Measurements from ENCODE around the gene CCDC63.

The CCDC63 gene

DNA sequence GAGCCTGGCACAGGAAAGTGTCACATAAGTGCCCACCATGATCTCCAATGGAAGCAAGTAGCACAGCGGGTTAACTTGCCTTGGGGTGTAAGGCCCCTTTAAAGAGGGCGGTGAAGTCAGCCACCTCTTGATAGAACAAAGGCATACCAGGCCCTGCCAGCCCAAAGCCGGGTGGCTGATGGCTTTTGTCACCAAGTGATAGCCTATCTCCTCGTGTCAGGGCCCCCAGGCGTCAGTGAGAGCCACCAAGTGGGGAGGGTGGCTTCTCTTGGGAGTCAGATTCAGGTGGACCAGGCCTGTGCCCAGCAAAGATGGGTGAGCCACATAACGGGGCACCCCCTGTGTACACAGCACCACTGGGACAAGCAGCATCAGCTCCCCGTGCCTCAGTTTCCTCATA is 81.9 kb downstream of the CCDC63 start:
- Histone ChIP-seq H3K27me3 (ENCODE audit: control insufficient read depth, insufficient read depth, low read length) (no peaks in the 10 kb centered on the region), H3K4me1 (ENCODE audit: control insufficient read depth, low read depth, low read length) (no peaks in the 10 kb centered on the region), H3K4me3 (ENCODE audit: low read length) (no peak overlapping the region)

DNA sequence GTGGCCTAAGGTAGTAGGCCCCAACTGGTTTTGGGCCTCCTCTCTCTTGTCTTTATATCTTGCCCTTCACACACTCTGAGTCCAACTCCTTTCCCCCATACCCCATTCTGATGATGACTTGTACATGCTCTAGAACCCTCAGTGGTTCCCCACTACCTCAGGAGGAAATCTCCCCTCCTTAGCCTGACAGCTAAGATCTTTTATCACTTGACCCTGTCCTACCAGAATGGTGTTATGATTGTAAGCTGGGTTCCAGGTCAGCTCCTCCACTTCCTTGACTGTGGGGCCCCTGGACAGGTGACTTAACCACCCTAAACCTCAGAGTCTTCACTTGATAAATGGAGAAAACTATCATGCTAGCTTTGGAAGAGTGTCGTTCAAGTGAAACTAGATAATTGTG is 83.0 kb downstream of the CCDC63 start:
- H3K4me1 ChIP-seq (ENCODE audit: control insufficient read depth, low read depth, low read length), result peaks cover 8% of the 10 kb centered on the region
- no peaks in the 10 kb centered on the region for H3K27me3 ChIP-seq (ENCODE audit: control insufficient read depth, insufficient read depth, low read length)
- H3K9ac ChIP-seq (ENCODE audit: low read length), result no peak overlapping the region
- H3K36me3 ChIP-seq (ENCODE audit: control insufficient read depth, low read depth, low read length), result no peaks in the 10 kb centered on the region
- H3K27ac ChIP-seq (ENCODE audit: low read length), result no peak overlapping the region
- no peaks in the 10 kb centered on the region for H3K9me3 ChIP-seq (ENCODE audit: control insufficient read depth, low read depth, low read length)
- no peak overlapping the region for H3K4me3 ChIP-seq (ENCODE audit: low read length)

More for the DNA sequence above, 81.9 kb downstream of the CCDC63 start:
- Histone ChIP-seq H3K9me3 (ENCODE audit: control insufficient read depth, low read depth, low read length) (no peaks in the 10 kb centered on the region), H3K36me3 (ENCODE audit: control insufficient read depth, low read depth, low read length) (no peaks in the 10 kb centered on the region), H3K9ac (ENCODE audit: low read length) (no peak overlapping the region), H3K27ac (ENCODE audit: low read length) (no peak overlapping the region)

DNA sequence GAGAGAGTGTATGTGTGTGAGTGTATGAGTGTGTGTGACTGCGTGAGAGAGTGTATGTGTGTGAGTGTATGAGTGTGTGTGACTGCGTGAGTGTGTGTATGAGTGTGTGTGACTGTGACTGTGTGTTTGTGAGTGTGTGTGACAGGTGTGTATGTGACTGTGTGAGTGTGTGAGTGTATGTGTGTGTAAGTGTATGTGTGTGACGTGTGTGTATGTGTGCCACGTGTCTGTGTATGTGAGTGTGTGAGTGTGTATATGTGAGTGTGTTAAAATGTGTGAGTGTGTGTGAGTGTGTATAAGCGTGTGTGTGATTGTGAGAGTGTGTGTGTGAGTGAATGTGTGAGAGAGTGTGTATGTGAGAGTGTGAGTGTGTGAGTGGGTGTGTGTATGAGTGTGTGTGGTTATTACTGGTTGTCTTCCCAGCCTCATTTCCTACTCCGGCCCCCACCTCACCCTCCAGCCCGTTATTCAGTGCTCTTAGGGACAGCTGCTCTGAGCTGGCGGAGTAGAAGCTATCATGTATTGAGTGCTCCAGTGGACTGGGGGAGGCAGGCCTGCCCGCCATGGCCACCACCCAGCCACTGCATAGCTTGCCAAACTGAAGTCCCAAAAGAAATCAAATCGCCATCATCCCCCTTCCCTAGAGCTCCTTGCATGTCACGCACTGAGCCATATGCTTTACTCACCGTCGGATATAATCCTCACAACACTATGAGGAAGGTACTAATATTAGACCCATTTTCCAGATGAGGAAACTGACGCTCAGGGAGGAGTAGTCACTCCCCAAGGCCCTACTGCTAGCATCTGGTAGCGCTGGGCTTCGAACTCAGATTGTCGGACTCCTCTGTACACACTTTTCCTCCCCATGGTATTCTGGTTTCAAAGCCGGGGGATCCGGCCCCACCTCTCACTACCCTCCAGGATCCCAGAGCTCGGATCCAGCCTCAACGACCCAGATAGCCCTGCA is 83.8 kb downstream of the CCDC63 start:
- no peak overlapping the region for H3K27ac ChIP-seq (ENCODE audit: low read length)
- no peaks in the 10 kb centered on the region for H3K36me3 ChIP-seq (ENCODE audit: control insufficient read depth, low read depth, low read length)
- H3K4me3 ChIP-seq (ENCODE audit: low read length), result no peak overlapping the region
- H3K9ac ChIP-seq (ENCODE audit: low read length), result no peak overlapping the region
- H3K9me3 ChIP-seq (ENCODE audit: control insufficient read depth, low read depth, low read length), result no peaks in the 10 kb centered on the region
- no peaks in the 10 kb centered on the region for H3K27me3 ChIP-seq (ENCODE audit: control insufficient read depth, insufficient read depth, low read length)
- peaks cover 12% of the 10 kb centered on the region for H3K4me1 ChIP-seq (ENCODE audit: control insufficient read depth, low read depth, low read length)

DNA sequence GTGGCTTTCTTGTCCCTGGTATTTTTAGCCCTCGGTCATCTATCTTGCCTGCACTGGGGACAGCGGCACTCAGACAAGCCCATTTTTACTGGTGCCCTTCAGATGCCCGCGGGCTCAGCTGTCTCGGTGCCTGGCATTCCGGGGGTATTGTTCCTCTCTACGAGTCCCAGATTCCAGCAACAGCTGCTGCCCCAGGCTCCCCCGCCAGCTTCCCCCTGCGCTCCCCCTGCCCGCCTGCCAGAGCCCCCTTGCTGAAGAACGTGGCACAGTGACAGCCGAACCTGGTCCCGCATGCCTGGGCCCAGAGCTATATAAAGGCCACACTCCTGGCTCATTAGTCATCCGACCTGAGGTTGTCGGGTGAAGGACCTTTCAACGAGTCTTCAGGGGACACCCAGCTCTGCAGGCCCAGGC is 84.5 kb downstream of the CCDC63 start:
- Histone ChIP-seq H3K27me3 (ENCODE audit: control insufficient read depth, insufficient read depth, low read length) (no peaks in the 10 kb centered on the region), H3K4me1 (ENCODE audit: control insufficient read depth, low read depth, low read length) (peaks cover 19% of the 10 kb centered on the region), H3K36me3 (ENCODE audit: control insufficient read depth, low read depth, low read length) (no peaks in the 10 kb centered on the region), H3K27ac (ENCODE audit: low read length) (no peak overlapping the region), H3K9me3 (ENCODE audit: control insufficient read depth, low read depth, low read length) (no peaks in the 10 kb centered on the region), H3K4me3 (ENCODE audit: low read length) (no peak overlapping the region), H3K9ac (ENCODE audit: low read length) (no peak overlapping the region)

DNA sequence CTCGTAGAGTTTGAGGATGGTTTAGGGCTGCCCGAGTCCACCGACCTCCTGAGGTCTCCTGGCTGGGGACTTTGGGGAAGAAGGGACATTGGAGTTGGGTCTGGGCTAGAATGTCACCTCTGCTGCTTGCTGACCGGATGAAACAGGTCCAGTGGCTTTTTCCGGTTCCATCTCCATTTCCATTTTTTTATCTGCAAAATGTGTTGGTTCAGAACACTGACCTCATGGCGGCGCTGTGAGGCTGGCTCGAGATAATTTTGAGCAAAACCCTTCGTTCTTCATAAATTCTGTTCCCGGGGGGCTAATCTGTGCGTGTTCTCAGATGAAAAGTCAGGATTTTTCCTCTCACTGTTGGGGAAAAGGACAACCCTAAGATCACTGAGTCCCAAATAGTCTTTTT is 85.3 kb downstream of the CCDC63 start:
- no peak overlapping the region for H3K27ac ChIP-seq (ENCODE audit: low read length)
- no peak overlapping the region for H3K9ac ChIP-seq (ENCODE audit: low read length)
- no peaks in the 10 kb centered on the region for H3K27me3 ChIP-seq (ENCODE audit: control insufficient read depth, insufficient read depth, low read length)
- H3K4me3 ChIP-seq (ENCODE audit: low read length), result no peak overlapping the region
- no peaks in the 10 kb centered on the region for H3K9me3 ChIP-seq (ENCODE audit: control insufficient read depth, low read depth, low read length)
- peaks cover 24% of the 10 kb centered on the region for H3K4me1 ChIP-seq (ENCODE audit: control insufficient read depth, low read depth, low read length)
- H3K36me3 ChIP-seq (ENCODE audit: control insufficient read depth, low read depth, low read length), result no peaks in the 10 kb centered on the region

DNA sequence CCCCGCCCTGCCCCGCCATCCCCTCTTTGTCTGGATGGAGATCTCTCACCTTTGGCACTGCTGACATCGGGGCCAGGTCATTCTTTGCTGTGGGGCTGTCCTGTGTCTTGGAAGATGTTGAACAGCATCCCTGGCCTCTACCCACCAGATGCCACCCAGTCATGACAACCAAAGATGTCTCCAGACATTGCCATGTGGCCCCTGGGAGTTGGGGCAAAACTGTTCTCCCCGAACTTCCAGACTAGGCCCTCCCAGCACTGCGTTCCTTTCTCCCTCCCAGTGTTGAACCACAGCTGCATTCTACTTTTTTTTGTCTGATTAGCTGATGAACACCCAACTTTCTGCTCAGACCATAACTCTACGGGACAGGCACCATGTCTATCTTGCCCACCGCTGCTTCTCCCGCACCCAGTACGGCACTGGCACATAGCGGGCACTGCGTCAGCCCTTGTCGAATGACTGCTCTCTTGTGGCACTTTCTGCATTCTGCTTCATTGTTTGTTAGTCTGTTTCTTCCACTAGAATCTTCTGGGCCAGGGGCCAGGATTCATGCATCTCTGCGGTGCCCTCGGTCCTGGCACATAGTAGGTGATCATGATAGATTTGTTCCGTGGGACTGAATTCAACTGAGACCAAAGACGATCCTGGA is 86.7 kb downstream of the CCDC63 start:
- no peak overlapping the region for H3K27ac ChIP-seq (ENCODE audit: low read length)
- H3K4me1 ChIP-seq (ENCODE audit: control insufficient read depth, low read depth, low read length), result peaks cover 24% of the 10 kb centered on the region
- H3K4me3 ChIP-seq (ENCODE audit: low read length), result no peak overlapping the region
- no peaks in the 10 kb centered on the region for H3K36me3 ChIP-seq (ENCODE audit: control insufficient read depth, low read depth, low read length)
- H3K27me3 ChIP-seq (ENCODE audit: control insufficient read depth, insufficient read depth, low read length), result peaks cover 9% of the 10 kb centered on the region
- H3K9ac ChIP-seq (ENCODE audit: low read length), result no peak overlapping the region
- H3K9me3 ChIP-seq (ENCODE audit: control insufficient read depth, low read depth, low read length), result no peaks in the 10 kb centered on the region

DNA sequence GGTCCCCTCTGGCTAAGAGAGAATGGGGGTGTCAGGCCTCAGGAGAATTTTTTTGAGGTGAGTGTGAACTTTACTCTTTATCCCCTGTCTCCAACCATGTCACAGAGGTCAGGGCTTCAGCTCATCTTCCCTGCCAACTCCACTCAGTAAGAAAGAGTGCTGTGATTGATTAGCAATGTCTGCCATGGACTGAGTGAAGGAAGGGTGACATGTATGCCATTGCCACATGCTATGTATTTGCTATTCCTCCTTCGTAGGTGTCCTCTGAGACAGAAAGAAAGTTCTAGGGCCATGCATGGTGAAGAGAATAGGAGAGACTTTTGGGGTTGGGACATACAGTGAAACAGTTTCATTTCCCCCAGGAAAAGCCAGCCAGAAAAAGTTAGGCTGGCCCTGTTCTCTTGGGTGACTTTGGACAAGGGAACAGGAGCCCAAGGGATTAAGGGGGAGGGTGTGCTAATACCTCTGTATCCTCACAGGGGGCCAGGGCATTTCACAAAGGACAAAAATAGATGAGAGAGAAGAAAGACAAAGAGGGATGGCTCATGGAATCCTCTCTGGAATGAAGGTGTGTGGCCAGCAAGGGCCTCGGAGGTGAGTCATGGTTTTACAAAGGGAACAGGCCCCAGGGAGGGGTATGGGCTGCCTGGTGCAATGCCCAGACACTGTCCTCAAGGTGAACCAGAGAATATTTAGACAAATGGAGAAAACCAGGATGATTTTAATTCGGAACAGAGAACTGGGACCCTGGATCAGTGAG is 87.5 kb downstream of the CCDC63 start:
- no peak overlapping the region for H3K27ac ChIP-seq (ENCODE audit: low read length)

DNA sequence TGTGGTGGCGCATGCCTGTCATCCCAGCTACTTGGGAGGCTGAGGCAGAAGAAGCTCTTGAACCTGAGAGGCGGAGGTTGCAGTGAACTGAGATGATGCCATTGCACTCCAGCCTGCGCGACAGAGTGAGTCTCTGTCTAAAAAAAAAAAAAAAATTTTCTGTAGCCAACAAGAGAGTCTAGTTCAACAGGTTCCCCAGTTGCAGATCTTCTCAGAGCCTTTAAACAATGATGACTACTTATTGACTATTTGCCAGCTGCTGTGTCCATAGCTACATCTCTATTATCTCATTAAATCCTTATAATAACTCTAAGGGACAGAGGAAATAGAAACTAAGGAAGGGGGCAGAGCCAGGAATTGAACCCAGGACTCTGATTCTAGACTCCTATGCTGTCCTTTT is 88.8 kb downstream of the CCDC63 start:
- H3K4me1 ChIP-seq (ENCODE audit: control insufficient read depth, low read depth, low read length), result peaks cover 24% of the 10 kb centered on the region
- no peak overlapping the region for H3K4me3 ChIP-seq (ENCODE audit: low read length)
- peaks cover 21% of the 10 kb centered on the region for H3K27me3 ChIP-seq (ENCODE audit: control insufficient read depth, insufficient read depth, low read length)
- H3K9me3 ChIP-seq (ENCODE audit: control insufficient read depth, low read depth, low read length), result no peaks in the 10 kb centered on the region
- no peaks in the 10 kb centered on the region for H3K36me3 ChIP-seq (ENCODE audit: control insufficient read depth, low read depth, low read length)
- no peak overlapping the region for H3K9ac ChIP-seq (ENCODE audit: low read length)
- no peak overlapping the region for H3K27ac ChIP-seq (ENCODE audit: low read length)

More for the DNA sequence above, 87.5 kb downstream of the CCDC63 start:
- Histone ChIP-seq H3K9me3 (ENCODE audit: control insufficient read depth, low read depth, low read length) (no peaks in the 10 kb centered on the region), H3K4me3 (ENCODE audit: low read length) (peak overlapping the region; percentile 2), H3K9ac (ENCODE audit: low read length) (no peak overlapping the region), H3K36me3 (ENCODE audit: control insufficient read depth, low read depth, low read length) (no peaks in the 10 kb centered on the region), H3K4me1 (ENCODE audit: control insufficient read depth, low read depth, low read length) (peaks cover 24% of the 10 kb centered on the region), H3K27me3 (ENCODE audit: control insufficient read depth, insufficient read depth, low read length) (peaks cover 16% of the 10 kb centered on the region)

DNA sequence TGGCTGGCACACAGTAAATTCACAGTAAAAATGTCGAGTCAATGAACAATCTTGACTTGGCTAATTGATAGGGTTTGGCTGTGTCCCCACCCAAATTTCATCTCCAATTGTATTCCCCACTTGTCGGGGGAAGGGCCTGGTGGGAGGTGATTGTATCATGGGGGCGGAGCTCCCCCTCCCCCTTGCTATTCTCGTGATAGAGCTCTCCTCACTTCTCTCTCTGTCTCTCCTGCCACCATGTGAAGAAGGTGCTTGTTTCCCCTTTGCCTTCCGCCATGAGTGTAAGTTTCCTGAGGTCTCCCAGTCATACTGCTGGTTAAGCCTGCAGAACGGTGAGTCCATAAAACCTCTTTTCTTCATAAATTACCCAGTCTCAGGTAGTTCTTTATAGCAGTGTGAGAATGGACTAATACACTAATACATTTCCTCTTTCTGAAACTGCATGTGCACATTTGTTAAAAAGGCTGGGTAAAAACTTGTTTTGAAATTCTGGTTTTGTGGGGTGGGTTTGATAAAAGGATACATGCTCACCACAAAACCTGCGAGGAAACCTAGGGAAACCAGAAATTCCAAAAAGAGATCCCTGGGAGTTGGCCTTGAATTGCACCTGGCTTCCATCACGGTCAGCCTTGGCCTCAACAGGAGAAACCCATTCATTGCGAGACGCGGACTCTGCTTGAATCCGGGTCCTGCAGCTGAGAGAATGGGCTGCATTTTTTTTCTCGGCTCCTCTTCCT is 89.7 kb downstream of the CCDC63 start:
- no peaks in the 10 kb centered on the region for H3K36me3 ChIP-seq (ENCODE audit: control insufficient read depth, low read depth, low read length)
- H3K4me3 ChIP-seq (ENCODE audit: low read length), result peak overlapping the region; percentile 49
- peaks cover 21% of the 10 kb centered on the region for H3K27me3 ChIP-seq (ENCODE audit: control insufficient read depth, insufficient read depth, low read length)
- H3K4me1 ChIP-seq (ENCODE audit: control insufficient read depth, low read depth, low read length), result peaks cover 24% of the 10 kb centered on the region
- peak overlapping the region; percentile 65 for H3K9ac ChIP-seq (ENCODE audit: low read length)
- H3K9me3 ChIP-seq (ENCODE audit: control insufficient read depth, low read depth, low read length), result no peaks in the 10 kb centered on the region
- H3K27ac ChIP-seq (ENCODE audit: low read length), result peak overlapping the region; percentile 38

DNA sequence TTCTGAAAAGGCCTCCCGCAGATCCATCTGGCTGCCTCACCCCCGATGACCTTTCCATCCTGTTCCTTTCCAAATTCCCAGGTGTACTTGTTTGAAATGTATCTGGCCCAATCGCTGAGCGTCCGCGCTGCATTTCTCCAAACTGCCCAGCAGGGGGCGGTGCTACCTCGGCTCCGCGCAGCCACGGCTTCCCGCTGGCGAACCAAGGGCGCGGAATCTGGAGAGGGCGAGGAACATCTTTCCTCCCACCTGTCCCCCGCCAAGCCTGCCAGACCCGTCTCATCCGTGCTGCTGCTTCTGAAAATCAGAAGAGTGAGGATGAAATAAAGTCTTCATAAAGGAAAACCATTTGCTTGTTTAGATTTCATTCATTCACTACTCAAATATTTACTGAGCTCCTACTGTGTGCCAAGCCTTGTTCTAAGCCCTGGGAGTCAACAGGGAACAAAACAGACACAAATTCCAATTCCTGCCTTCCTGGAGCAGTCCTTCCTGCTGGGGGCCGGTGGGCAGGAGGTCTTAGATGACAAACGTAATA is 90.4 kb downstream of the CCDC63 start:
- H3K9ac ChIP-seq (ENCODE audit: low read length), result peak overlapping the region; percentile 65
- H3K36me3 ChIP-seq (ENCODE audit: control insufficient read depth, low read depth, low read length), result no peaks in the 10 kb centered on the region
- H3K4me3 ChIP-seq (ENCODE audit: low read length), result peak overlapping the region; percentile 49
- H3K27me3 ChIP-seq (ENCODE audit: control insufficient read depth, insufficient read depth, low read length), result peaks cover 21% of the 10 kb centered on the region
- H3K4me1 ChIP-seq (ENCODE audit: control insufficient read depth, low read depth, low read length), result peaks cover 24% of the 10 kb centered on the region
- H3K9me3 ChIP-seq (ENCODE audit: control insufficient read depth, low read depth, low read length), result no peaks in the 10 kb centered on the region
- H3K27ac ChIP-seq (ENCODE audit: low read length), result peak overlapping the region; percentile 7

Data from iPS-18a (cell line).